Measurements from ENCODE around the gene CSE1L.
"Not testable (repeated sequence)": the region's sequence is repeated elsewhere in the genome, so short reads cannot be mapped to it uniquely, and the experiment has no call there.

The CSE1L gene

GRCh38 chr20:49118307-49118706 is 72.2 kb downstream of the CSE1L start:
- Histone ChIP-seq H3K4me2 (no peak overlapping the region), H3K36me3 (peaks cover 99% of the 10 kb centered on the region), H3K4me3 (no peak overlapping the region), H3K4me1 (no peaks in the 10 kb centered on the region), H3K27ac (no peak overlapping the region), H3K27me3 (no peaks in the 10 kb centered on the region), H3K9me3 (no peaks in the 10 kb centered on the region), H4K20me1 (peaks cover 21% of the 10 kb centered on the region), H3K9ac (no peak overlapping the region)
- no peak for TF ChIP-seq Cebpa-rat (IDR thresholded peaks at IDR 0.05)

- H3K27me3 ChIP-seq: no peaks in the 10 kb centered on the region
- H3K36me3 ChIP-seq: peaks cover 99% of the 10 kb centered on the region
- H3K4me2 ChIP-seq: no peak overlapping the region
- no peak overlapping the region for H3K4me3 ChIP-seq
- no peaks in the 10 kb centered on the region for H3K9me3 ChIP-seq
- H3K4me1 ChIP-seq: no peaks in the 10 kb centered on the region
- no peak for TF ChIP-seq Cebpa-rat (IDR thresholded peaks at IDR 0.05)
- H4K20me1 ChIP-seq: peaks cover 31% of the 10 kb centered on the region
- H3K9ac ChIP-seq: no peak overlapping the region
- H3K27ac ChIP-seq: no peak overlapping the region
Measured at GRCh38 chr20:49119988-49120387, 73.9 kb downstream of the CSE1L start.

GRCh38 chr20:49122920-49123319 is 76.8 kb downstream of the CSE1L start:
- no peak overlapping the region for H3K9ac ChIP-seq
- peaks cover 98% of the 10 kb centered on the region for H3K36me3 ChIP-seq
- TF ChIP-seq Cebpa-rat (IDR thresholded peaks at IDR 0.05): no peak
- no peaks in the 10 kb centered on the region for H3K4me1 ChIP-seq
- no peak overlapping the region for H3K4me3 ChIP-seq
- no peak overlapping the region for H3K27ac ChIP-seq
- H4K20me1 ChIP-seq: peaks cover 16% of the 10 kb centered on the region
- H3K9me3 ChIP-seq: no peaks in the 10 kb centered on the region
- H3K27me3 ChIP-seq: no peaks in the 10 kb centered on the region
- H3K4me2 ChIP-seq: no peak overlapping the region

- H4K20me1 ChIP-seq: peaks cover 9% of the 10 kb centered on the region
- no peaks in the 10 kb centered on the region for H3K9me3 ChIP-seq
- H3K27ac ChIP-seq: no peak overlapping the region
- no peak overlapping the region for H3K4me3 ChIP-seq
- TF ChIP-seq Cebpa-rat (IDR thresholded peaks at IDR 0.05): no peak
- no peak overlapping the region for H3K9ac ChIP-seq
- H3K4me1 ChIP-seq: no peaks in the 10 kb centered on the region
- H3K36me3 ChIP-seq: peaks cover 95% of the 10 kb centered on the region
- H3K4me2 ChIP-seq: no peak overlapping the region
- no peaks in the 10 kb centered on the region for H3K27me3 ChIP-seq
Measured at GRCh38 chr20:49123982-49124381, 77.9 kb downstream of the CSE1L start.

- no peaks in the 10 kb centered on the region for H3K4me1 ChIP-seq
- H3K27ac ChIP-seq: no peak overlapping the region
- H3K27me3 ChIP-seq: no peaks in the 10 kb centered on the region
- peaks cover 71% of the 10 kb centered on the region for H4K20me1 ChIP-seq
- TF ChIP-seq Cebpa-rat (IDR thresholded peaks at IDR 0.05): no peak
- no peak overlapping the region for H3K9ac ChIP-seq
- no peak overlapping the region for H3K4me3 ChIP-seq
- H3K36me3 ChIP-seq: peaks cover 88% of the 10 kb centered on the region
- no peak overlapping the region for H3K4me2 ChIP-seq
- H3K9me3 ChIP-seq: no peaks in the 10 kb centered on the region
Measured at GRCh38 chr20:49132995-49133478, 86.9 kb downstream of the CSE1L start.

GRCh38 chr20:49133571-49133970 is 87.5 kb downstream of the CSE1L start:
- no peak overlapping the region for H3K27ac ChIP-seq
- no peak overlapping the region for H3K9ac ChIP-seq
- H3K36me3 ChIP-seq: peaks cover 86% of the 10 kb centered on the region

GRCh38 chr20:49134797-49135196 is 88.7 kb downstream of the CSE1L start:
- peaks cover 77% of the 10 kb centered on the region for H4K20me1 ChIP-seq
- not testable (repeated sequence) for H3K4me3 ChIP-seq, H3K9me3 ChIP-seq, H3K4me1 ChIP-seq, H3K4me2 ChIP-seq, H3K27ac ChIP-seq, H3K27me3 ChIP-seq, H3K9ac ChIP-seq
- H3K36me3 ChIP-seq: peaks cover 93% of the 10 kb centered on the region

More at GRCh38 chr20:49133571-49133970, 87.5 kb downstream of the CSE1L start:
- TF ChIP-seq Cebpa-rat (IDR thresholded peaks at IDR 0.05): no peak
- Histone ChIP-seq H3K27me3 (no peaks in the 10 kb centered on the region), H3K4me3 (no peak overlapping the region), H4K20me1 (peaks cover 76% of the 10 kb centered on the region), H3K4me1 (no peaks in the 10 kb centered on the region), H3K9me3 (no peaks in the 10 kb centered on the region), H3K4me2 (no peak overlapping the region)

- peaks cover 83% of the 10 kb centered on the region for H3K36me3 ChIP-seq
- H3K9ac ChIP-seq: no peak overlapping the region
- no peak for TF ChIP-seq Cebpa-rat (IDR thresholded peaks at IDR 0.05)
- no peak overlapping the region for H3K4me3 ChIP-seq
- H4K20me1 ChIP-seq: peaks cover 63% of the 10 kb centered on the region
- no peak overlapping the region for H3K27ac ChIP-seq
- no peaks in the 10 kb centered on the region for H3K27me3 ChIP-seq
- no peak overlapping the region for H3K4me2 ChIP-seq
- no peaks in the 10 kb centered on the region for H3K9me3 ChIP-seq
- no peaks in the 10 kb centered on the region for H3K4me1 ChIP-seq
Measured at GRCh38 chr20:49136817-49137571, 90.9 kb downstream of the CSE1L start.

GRCh38 chr20:49138431-49138830 is 92.3 kb downstream of the CSE1L start:
- no peak overlapping the region for H3K9ac ChIP-seq
- peaks cover 61% of the 10 kb centered on the region for H4K20me1 ChIP-seq
- H3K4me1 ChIP-seq: no peaks in the 10 kb centered on the region
- no peak overlapping the region for H3K27ac ChIP-seq
- TF ChIP-seq Cebpa-rat (IDR thresholded peaks at IDR 0.05): no peak
- H3K4me3 ChIP-seq: no peak overlapping the region
- H3K36me3 ChIP-seq: peaks cover 88% of the 10 kb centered on the region
- H3K9me3 ChIP-seq: no peaks in the 10 kb centered on the region
- H3K4me2 ChIP-seq: no peak overlapping the region
- no peaks in the 10 kb centered on the region for H3K27me3 ChIP-seq

GRCh38 chr20:49140411-49140810 is 94.3 kb downstream of the CSE1L start:
- Histone ChIP-seq H3K4me3 (no peak overlapping the region), H3K27ac (no peak overlapping the region), H3K4me2 (no peak overlapping the region), H3K9ac (no peak overlapping the region), H3K4me1 (no peaks in the 10 kb centered on the region), H3K27me3 (no peaks in the 10 kb centered on the region), H3K36me3 (peaks cover 86% of the 10 kb centered on the region), H4K20me1 (peaks cover 43% of the 10 kb centered on the region), H3K9me3 (no peaks in the 10 kb centered on the region)
- no peak for TF ChIP-seq Cebpa-rat (IDR thresholded peaks at IDR 0.05)

Measured in BLaER1 (cell line).